Erythroblast (primary cell): ENCODE data around the gene EMX2.

Source experiments
- GATA1 ChIP-seq: IDR thresholded peaks from 2 replicates; pipeline ENCODE4 v1.6.1; 2011; ENCODE audit warnings: low read depth, mild to moderate bottlenecking, control low read depth, low read length, moderate library complexity
- POLR2A ChIP-seq: IDR thresholded peaks from 2 replicates; pipeline ENCODE4 v1.6.1; 2011; ENCODE audit warnings: mild to moderate bottlenecking, low read length

DNA sequence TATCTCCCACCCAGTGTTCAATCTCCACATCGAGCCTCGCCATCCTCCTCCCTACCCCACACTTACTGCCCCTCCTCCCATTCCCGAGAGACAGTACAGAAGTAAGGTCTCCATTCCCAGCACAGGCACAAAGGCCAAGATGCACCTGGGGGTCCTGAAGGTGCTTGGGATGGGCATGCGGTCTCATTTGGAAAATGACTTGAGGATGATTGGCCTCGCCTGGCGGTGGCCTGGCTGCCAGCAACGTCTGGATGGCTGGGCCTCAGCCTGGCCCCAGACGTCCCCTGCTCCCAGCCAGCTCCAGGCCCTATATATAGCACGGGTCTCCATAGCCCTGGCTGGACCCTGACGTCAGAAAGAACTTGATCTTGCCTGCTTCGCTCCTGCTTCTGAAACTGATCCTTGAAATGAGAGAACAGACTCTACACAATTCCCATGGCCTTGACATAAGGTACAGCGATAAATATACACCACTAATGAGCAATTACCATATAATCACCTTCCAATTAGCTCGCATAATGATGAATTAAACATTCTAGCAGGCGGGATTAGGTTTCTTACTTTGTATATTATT is 11.8 kb downstream of the EMX2 start:
- no peak for TF ChIP-seq POLR2A
- TF ChIP-seq GATA1, result no peak
